Activated CD4-positive, alpha-beta T cell treated with anti-CD3 and anti-CD28 coated beads, Interleukin-2, amount 10 ng/mL, durations not matched to agents 7 days and 5 days (primary cell): ENCODE results near the gene ID3. TPM values are rescaled to one million over a fixed set of nuclear protein-coding genes. Genes with fewer than 3 reads are reported as not detected.
A peak's percentile ranks its signal among the peaks of the same experiment; 100 is the strongest.

Source experiments
- CTCF ChIA-PET: fragments of 350-600 bp; sonication (Branson Sonifier 250); formaldehyde crosslinking; loops from one replicate; lab custom pipeline; 2021; ENCODE audit warnings: antibody characterized with exemption; lab: Charles Lee
- POLR2A ChIA-PET: fragments of 350-600 bp; sonication (Branson Sonifier 250); formaldehyde crosslinking; loops from one replicate; lab custom pipeline; 2021; ENCODE audit warnings: antibody characterized with exemption; lab: Charles Lee
- DNase-seq: peaks from one replicate; pipeline ENCODE4 v3.0.0-alpha.2; 2020
- H3K27ac Mint-ChIP-seq: one replicate; pipeline ENCODE4 v1.8.0; 2021; ENCODE audit warnings: mild to moderate bottlenecking, moderate library complexity, mixed read lengths
- H3K27me3 Mint-ChIP-seq: one replicate; pipeline ENCODE4 v1.8.0; 2021; ENCODE audit warnings: mixed read lengths
- H3K36me3 Mint-ChIP-seq: one replicate; pipeline ENCODE4 v1.8.0; 2021; ENCODE audit warnings: low read depth, mixed read lengths
- H3K4me1 Mint-ChIP-seq: one replicate; pipeline ENCODE4 v1.8.0; 2021; ENCODE audit warnings: mixed read lengths
- H3K4me3 Mint-ChIP-seq: one replicate; pipeline ENCODE4 v1.8.0; 2021; ENCODE audit warnings: mild to moderate bottlenecking, moderate library complexity, mixed read lengths
- H3K9me3 Mint-ChIP-seq: one replicate; pipeline ENCODE4 v1.8.0; 2021; ENCODE audit warnings: mixed read lengths
- total RNA-seq, 2 experiments: library from RNA; stranded (reverse); gene quantifications; one replicate each; pipeline ENCODE4 v1.2.3, GENCODE V29; 2021

ID3 gene
- 10 to 100 TPM; 62.7 to 65.2 TPM for total RNA-seq

DNA sequence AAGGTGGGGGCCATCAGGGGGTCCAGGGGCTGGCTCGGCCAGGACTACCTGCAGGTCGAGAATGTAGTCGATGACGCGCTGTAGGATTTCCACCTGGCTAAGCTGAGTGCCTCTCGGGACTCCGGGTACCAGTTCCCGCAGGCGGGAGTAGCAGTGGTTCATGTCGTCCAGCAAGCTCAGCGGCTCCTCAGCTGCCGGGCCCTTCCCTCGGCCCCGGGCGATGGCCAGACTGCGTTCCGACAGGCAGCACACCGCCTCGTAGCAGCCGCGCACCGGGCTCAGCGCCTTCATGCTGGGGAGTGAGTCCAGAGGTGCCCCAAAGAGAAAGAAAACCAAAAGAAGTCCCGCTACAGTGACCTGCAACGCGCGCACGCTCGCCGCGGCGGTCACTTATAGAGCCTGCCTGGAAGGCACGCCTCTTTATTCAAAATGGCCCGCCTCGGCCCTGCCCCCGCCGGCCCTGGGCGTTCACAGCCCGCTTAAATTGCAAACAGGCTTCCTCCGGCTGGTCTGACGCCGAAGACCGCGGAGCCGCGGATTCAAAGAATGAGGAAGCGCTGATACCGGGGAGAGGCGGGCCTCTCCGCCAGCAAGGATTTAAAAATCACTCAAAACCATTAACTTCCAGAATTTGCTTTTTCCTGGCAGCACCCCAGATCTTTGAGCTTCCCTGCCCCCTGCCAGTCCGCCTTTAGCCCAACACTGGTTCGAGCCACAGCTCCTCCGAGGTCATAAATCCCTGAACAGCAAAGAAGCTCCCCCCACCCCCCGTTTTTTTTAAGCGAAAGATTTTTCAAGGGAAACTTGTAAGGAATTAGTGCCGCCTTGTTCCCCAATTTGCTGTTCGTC lies at the start of gene ID3:
Gene ID3 (minus strand): TSS at position 366 of the 849 bp plus-strand sequence. CDS start 75 bp downstream, at position 291.
- Mint-ChIP-seq H3K4me3 (peak within 1 kb of the TSS; percentile 84), H3K4me1 (peaks cover 76% of the 10 kb centered on the region), H3K27me3 (peaks cover 33% of the 10 kb centered on the region), H3K9me3 (no peaks in the 10 kb centered on the region), H3K36me3 (peaks cover 25% of the 10 kb centered on the region), H3K27ac (peak within 1 kb of the TSS; percentile 93)
- DNase-seq: peak; percentile 96
- ChIA-PET CTCF (interaction anchor here (0.9 to 3.9 kb wide), 8 partner anchors 13 to 78 kb away, joined by 3 to 21 read pairs (median 4); no protein-coding TSS in a partner anchor), POLR2A (interaction anchor here (0.6 to 3.2 kb wide), 3 partner anchors 18 to 36 kb away, joined by 3 to 16 read pairs (median 3); no protein-coding TSS in a partner anchor)

DNA sequence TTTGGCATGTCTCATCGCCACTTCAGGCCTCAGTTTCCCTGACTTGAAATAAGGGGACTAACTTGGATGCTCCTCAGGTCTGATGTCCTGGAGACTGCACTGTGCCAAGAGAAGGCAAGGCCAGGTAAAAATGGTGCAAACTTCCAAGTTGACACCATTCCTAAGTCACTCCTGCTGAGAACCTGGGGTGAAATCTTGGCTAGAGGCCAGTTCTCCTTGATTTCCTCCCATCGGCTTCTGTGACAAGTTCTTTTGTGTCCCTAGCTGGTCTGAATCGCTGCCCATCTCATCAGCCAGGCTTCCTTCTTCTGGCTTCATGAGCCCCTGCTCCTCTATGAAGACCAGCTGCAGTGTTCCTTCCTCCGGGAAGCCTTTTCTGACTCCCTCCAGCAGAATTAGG lies 48.6 kb upstream of the ID3 start:
- no peak overlapping the region for H3K27ac Mint-ChIP-seq
- H3K27me3 Mint-ChIP-seq: no peaks in the 10 kb centered on the region
- no peaks in the 10 kb centered on the region for H3K9me3 Mint-ChIP-seq
- CTCF ChIA-PET: no interaction called here
- peaks cover 49% of the 10 kb centered on the region for H3K4me1 Mint-ChIP-seq
- DNase-seq: no peak
- H3K4me3 Mint-ChIP-seq: no peak overlapping the region
- no peaks in the 10 kb centered on the region for H3K36me3 Mint-ChIP-seq
- POLR2A ChIA-PET: no interaction called here

DNA sequence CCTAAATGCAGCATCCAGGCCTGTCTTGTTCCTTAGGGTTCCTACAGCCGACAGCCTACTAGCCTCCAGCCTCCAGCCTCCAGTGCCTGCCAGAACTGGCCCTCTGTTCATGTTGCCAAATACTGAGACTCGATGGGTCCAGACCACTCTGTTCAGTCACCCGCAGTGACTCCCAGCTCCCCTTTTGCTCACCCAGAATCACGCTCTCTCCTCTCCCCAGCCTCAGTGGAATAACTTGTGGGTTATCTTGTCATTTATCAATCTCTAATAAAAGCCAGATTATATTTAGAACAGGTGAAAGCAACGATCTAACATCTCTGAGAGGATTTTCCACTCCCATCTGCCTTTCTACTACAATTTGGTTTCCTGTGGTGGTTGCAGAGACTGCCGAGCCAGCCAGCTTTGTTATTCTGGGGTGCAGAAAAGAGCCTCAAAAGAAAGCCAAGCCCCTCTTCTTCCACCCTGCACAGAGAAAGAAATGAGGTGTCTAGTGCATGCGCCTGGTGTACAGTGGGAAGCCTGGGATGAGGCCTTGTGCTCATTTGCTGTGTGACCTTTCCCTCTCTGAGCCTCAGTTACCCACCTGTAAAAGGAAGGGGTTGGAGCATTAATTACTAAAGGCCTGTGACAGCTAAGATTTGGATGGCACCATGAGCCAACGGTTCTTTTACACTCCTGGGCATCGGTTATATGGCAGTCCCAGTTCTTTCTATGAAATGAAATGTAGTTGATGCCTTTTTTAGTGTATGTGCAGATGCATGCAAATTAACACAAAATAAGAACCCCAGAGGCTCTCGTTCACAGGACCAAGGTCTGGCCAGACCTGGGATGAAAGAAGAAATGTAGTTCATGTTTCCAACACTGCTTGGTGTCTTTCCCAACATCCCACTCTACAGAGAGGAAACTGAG lies 42.9 kb upstream of the ID3 start:
- H3K4me1 Mint-ChIP-seq: peaks cover 74% of the 10 kb centered on the region
- no peaks in the 10 kb centered on the region for H3K27me3 Mint-ChIP-seq
- DNase-seq: peak; percentile 52
- H3K36me3 Mint-ChIP-seq: peaks cover 2% of the 10 kb centered on the region
- H3K9me3 Mint-ChIP-seq: no peaks in the 10 kb centered on the region
- peak overlapping the region; percentile 57 for H3K4me3 Mint-ChIP-seq
- ChIA-PET POLR2A (no interaction called here), CTCF (interaction anchor here (0.6 to 1.9 kb wide), 7 partner anchors 10 to 105 kb away, joined by 3 to 8 read pairs (median 5); no protein-coding TSS in a partner anchor)
- H3K27ac Mint-ChIP-seq: peak overlapping the region; percentile 90

GRCh38 chr1:23601135-23601967 lies 42.0 kb upstream of the ID3 start:
- peak; percentile 60 for DNase-seq
- POLR2A ChIA-PET: interaction anchor here (0.9 kb wide), 1 partner anchor 10 kb away, joined by 5 read pairs; no protein-coding TSS in a partner anchor
- Mint-ChIP-seq H3K27me3 (no peaks in the 10 kb centered on the region), H3K4me1 (peaks cover 76% of the 10 kb centered on the region), H3K27ac (peak overlapping the region; percentile 90), H3K9me3 (no peaks in the 10 kb centered on the region), H3K4me3 (peak overlapping the region; percentile 57), H3K36me3 (peaks cover 2% of the 10 kb centered on the region)
- CTCF ChIA-PET: interaction anchor here (0.6 to 3.0 kb wide), 12 partner anchors 9 to 104 kb away, joined by 3 to 12 read pairs (median 4); partner anchors contain the start of gene ID3

DNA sequence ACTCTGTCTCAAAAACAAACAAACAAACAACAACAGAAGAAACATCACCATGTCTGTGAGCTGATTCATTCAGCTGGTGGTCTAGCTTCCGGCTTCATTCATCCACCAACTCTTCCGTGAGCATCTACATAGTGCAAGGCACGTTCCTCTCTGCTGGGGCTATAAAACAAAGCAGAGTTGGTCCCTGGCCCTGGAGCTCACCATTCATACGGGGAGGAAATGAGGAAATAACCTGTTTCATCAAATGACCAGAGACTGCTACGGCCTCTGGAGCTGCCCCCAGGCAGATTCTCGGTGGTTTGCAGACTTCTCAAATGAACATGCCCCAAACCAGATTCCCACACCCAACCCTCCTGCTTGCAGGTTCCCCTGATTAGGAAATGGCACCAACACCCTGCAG lies 41.0 kb upstream of the ID3 start:
- CTCF ChIA-PET: interaction anchor here (0.9 to 3.0 kb wide), 7 partner anchors 9 to 42 kb away, joined by 3 to 12 read pairs (median 4); partner anchors contain the start of gene ID3
- POLR2A ChIA-PET: no interaction called here
- Mint-ChIP-seq H3K27me3 (no peaks in the 10 kb centered on the region), H3K36me3 (peaks cover 2% of the 10 kb centered on the region), H3K9me3 (no peaks in the 10 kb centered on the region), H3K27ac (peak overlapping the region; percentile 90), H3K4me1 (peaks cover 83% of the 10 kb centered on the region), H3K4me3 (peak overlapping the region; percentile 57)
- DNase-seq: no peak

DNA sequence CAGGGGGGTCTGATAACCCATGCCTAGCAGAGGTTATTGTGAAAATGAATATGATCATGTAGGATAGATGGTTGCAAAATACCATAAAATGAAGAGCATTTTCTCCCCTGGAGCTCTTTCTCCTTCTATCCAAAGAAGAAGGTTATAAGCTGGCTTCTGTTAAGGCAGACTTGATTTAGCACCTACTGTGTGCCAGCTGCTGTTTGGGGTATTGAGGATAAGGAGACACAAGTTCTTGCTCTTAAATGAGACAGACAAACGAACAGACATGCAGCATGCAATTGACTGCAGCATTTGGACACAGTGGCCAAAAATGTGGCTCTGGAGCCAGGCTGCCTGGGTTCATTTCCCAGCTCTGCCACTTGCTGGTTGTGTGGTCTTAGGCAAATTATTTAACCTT lies 39.8 kb upstream of the ID3 start:
- Mint-ChIP-seq H3K4me1 (peaks cover 92% of the 10 kb centered on the region), H3K4me3 (no peak overlapping the region), H3K27me3 (no peaks in the 10 kb centered on the region), H3K9me3 (no peaks in the 10 kb centered on the region), H3K27ac (no peak overlapping the region), H3K36me3 (peaks cover 2% of the 10 kb centered on the region)
- CTCF ChIA-PET: interaction anchor here (1.4 to 3.0 kb wide), 3 partner anchors 9 to 36 kb away, joined by 3 to 10 read pairs (median 6); no protein-coding TSS in a partner anchor
- no peak for DNase-seq
- POLR2A ChIA-PET: interaction anchor here (1.0 kb wide), 1 partner anchor 44 kb away, joined by 3 read pairs; no protein-coding TSS in a partner anchor

- no peak for DNase-seq
- POLR2A ChIA-PET: interaction anchor here (1.0 kb wide), 1 partner anchor 43 kb away, joined by 3 read pairs; no protein-coding TSS in a partner anchor
- Mint-ChIP-seq H3K4me3 (no peak overlapping the region), H3K4me1 (peaks cover 93% of the 10 kb centered on the region), H3K36me3 (peaks cover 2% of the 10 kb centered on the region), H3K27ac (peak overlapping the region; percentile 86), H3K27me3 (no peaks in the 10 kb centered on the region), H3K9me3 (no peaks in the 10 kb centered on the region)
- CTCF ChIA-PET: interaction anchor here (0.7 to 3.0 kb wide), 6 partner anchors 8 to 39 kb away, joined by 3 to 10 read pairs (median 4); no protein-coding TSS in a partner anchor
These were observed 39.1 kb upstream of the ID3 start for GRCh38 chr1:23598424-23598823.

GRCh38 chr1:23597635-23598388 lies 38.5 kb upstream of the ID3 start:
- Mint-ChIP-seq H3K27ac (peak overlapping the region; percentile 86), H3K4me1 (peaks cover 92% of the 10 kb centered on the region), H3K4me3 (no peak overlapping the region), H3K36me3 (peaks cover 2% of the 10 kb centered on the region), H3K9me3 (no peaks in the 10 kb centered on the region), H3K27me3 (no peaks in the 10 kb centered on the region)
- CTCF ChIA-PET: interaction anchor here (0.7 to 2.1 kb wide), 5 partner anchors 7 to 39 kb away, joined by 3 to 6 read pairs (median 3); no protein-coding TSS in a partner anchor
- no peak for DNase-seq
- POLR2A ChIA-PET: no interaction called here

DNA sequence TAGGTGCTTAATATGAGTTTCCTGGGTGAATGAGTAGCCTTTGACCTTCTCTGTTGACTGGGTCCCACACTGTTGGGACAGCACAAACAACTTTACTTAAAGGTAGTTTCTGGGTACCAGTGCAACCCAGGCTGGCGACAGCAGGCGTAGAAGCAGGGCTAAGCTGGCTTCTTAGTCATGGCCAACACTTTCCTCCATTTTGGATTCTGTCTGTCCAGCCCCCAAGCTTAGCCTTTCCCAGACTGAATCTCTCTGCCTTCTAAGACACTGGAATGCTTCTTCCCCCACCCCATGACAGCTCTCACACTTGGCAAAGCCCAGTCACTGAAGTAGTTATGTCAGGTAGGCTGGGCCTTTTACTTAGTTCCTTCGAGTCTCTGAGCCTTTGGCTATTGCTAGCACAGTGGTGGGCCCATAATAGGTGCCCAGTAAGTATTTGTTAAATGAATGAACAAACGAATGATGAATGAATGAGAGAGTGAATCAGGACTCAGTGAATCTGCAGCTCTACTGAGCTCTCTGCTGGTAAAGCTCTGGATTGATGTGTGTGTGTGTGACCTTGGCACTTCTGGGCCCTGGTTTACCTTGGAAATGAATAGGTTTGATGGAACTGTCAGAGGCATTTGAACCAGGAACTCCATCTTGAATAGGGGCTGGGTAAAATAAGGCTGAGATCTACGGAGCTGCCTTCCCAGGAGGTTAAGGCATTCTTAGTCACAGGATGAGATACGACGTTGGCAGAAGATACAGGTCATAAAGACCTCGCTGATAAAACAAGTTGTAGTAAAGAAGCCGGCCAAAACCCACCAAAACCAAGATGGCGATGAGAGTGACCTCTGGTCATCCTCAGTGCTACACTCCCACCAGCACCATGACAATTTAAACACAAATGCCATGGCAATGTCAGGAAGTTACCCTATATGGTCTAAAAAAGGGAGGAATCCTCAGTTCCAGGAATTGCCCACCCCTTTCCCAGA lies 37.4 kb upstream of the ID3 start:
- H3K4me3 Mint-ChIP-seq: no peak overlapping the region
- no peak overlapping the region for H3K27ac Mint-ChIP-seq
- H3K4me1 Mint-ChIP-seq: peaks cover 92% of the 10 kb centered on the region

DNA sequence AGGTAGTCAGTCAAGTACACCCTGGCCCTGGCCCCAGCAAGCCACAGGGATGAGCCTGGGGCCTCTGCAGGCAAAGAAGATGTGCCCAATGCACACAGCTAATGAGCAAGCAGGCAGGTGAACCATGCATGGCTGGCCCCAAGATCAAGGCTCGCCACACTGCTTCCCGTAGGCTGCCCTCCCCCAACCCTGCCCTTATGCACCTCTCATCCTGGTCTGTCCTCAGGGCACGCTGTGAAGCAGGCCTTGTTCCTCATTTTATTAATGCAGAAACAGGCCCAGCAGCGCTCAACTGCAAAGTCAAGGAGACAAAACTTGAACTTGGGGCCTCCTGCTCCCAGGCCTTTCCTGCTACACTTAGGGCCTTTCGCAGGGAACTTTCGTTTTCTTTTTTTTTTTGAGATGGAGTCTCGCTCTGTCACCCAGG lies 35.6 kb upstream of the ID3 start:
- Mint-ChIP-seq H3K9me3 (no peaks in the 10 kb centered on the region), H3K27me3 (no peaks in the 10 kb centered on the region), H3K36me3 (peaks cover 2% of the 10 kb centered on the region), H3K4me3 (no peak overlapping the region), H3K27ac (peak overlapping the region; percentile 74), H3K4me1 (peaks cover 86% of the 10 kb centered on the region)
- CTCF ChIA-PET: interaction anchor here (2.5 kb wide), 1 partner anchor 40 kb away, joined by 7 read pairs; no protein-coding TSS in a partner anchor
- DNase-seq: no peak
- POLR2A ChIA-PET: interaction anchor here (1.2 kb wide), 1 partner anchor 36 kb away, joined by 3 read pairs; the partner anchor contains the start of gene ID3

More for the DNA sequence above, 37.4 kb upstream of the ID3 start:
- ChIA-PET POLR2A (no interaction called here), CTCF (interaction anchor here (2.1 kb wide), 1 partner anchor 20 kb away, joined by 6 read pairs; no protein-coding TSS in a partner anchor)
- DNase-seq: no peak
- Mint-ChIP-seq H3K9me3 (no peaks in the 10 kb centered on the region), H3K27me3 (no peaks in the 10 kb centered on the region), H3K36me3 (peaks cover 2% of the 10 kb centered on the region)
